Mucosa of stomach (tissue), 1 donor: ENCODE results near the gene RGMB.
"Not testable (repeated sequence)": the region's sequence is repeated elsewhere in the genome, so short reads cannot be mapped to it uniquely, and the experiment has no call there.

Source experiments
- H3K27me3 ChIP-seq: one replicate; pipeline ENCODE4 v1.7.0; 2013; ENCODE audit warnings: mild to moderate bottlenecking, low read length; ENCODE audit not compliant: control insufficient read depth, insufficient read depth
- H3K36me3 ChIP-seq: one replicate; pipeline ENCODE4 v1.7.0; 2013; ENCODE audit warnings: low read length; ENCODE audit not compliant: control insufficient read depth, insufficient read depth
- H3K4me1 ChIP-seq: one replicate; pipeline ENCODE4 v1.7.0; 2013; ENCODE audit warnings: mild to moderate bottlenecking, low read length; ENCODE audit not compliant: control insufficient read depth, insufficient read depth
- H3K4me3 ChIP-seq: one replicate; pipeline ENCODE4 v1.7.0; 2013; ENCODE audit warnings: low read length
- H3K9ac ChIP-seq: one replicate; pipeline ENCODE4 v1.7.0; 2013; ENCODE audit warnings: mild to moderate bottlenecking, low read length, moderate library complexity
- H3K9me3 ChIP-seq: one replicate; pipeline ENCODE4 v1.7.0; 2013; ENCODE audit warnings: mild to moderate bottlenecking, low read length, moderate library complexity; ENCODE audit not compliant: control insufficient read depth
- donor health status: Pancreatic carcinoma.

RGMB gene

GRCh38 chr5:98749046-98749445, 24.4 kb upstream of the RGMB start:
- Histone ChIP-seq H3K4me1 (no peaks in the 10 kb centered on the region), H3K9ac (no peak overlapping the region), H3K4me3 (no peak overlapping the region), H3K9me3 (no peaks in the 10 kb centered on the region), H3K27me3 (no peaks in the 10 kb centered on the region), H3K36me3 (no peaks in the 10 kb centered on the region)

- no peaks in the 10 kb centered on the region for H3K27me3 ChIP-seq
- no peak overlapping the region for H3K9ac ChIP-seq
- H3K4me3 ChIP-seq, result no peak overlapping the region
- no peaks in the 10 kb centered on the region for H3K9me3 ChIP-seq
- H3K36me3 ChIP-seq, result no peaks in the 10 kb centered on the region
- H3K4me1 ChIP-seq, result no peaks in the 10 kb centered on the region
Observed at GRCh38 chr5:98750693-98751092, 22.8 kb upstream of the RGMB start.

DNA sequence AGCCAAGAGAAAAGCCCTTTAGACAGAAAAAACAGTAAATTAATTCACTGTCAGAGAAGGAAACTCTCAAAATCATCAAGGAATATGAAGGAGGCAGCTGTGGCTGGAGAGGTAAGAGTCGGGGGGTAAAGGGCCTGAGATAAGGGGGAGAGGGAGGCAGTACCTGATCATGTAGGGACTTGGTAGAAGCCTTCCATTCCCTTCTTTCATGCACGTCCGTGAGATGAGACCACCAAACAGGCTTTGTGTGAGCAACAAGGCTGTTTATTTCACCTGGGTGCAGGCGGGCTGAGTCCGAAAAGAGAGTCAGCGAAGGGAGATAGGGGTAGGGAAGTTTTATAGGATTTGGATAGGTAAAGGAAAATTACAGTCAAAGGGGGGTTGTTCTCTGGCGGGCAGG, 21.1 kb upstream of the RGMB start:
- not testable (repeated sequence) for H3K9ac ChIP-seq, H3K4me1 ChIP-seq, H3K4me3 ChIP-seq, H3K36me3 ChIP-seq, H3K9me3 ChIP-seq, H3K27me3 ChIP-seq

- H3K4me1 ChIP-seq, H3K36me3 ChIP-seq, H3K9ac ChIP-seq, H3K27me3 ChIP-seq, H3K9me3 ChIP-seq, H3K4me3 ChIP-seq: not testable (repeated sequence)
Observed at GRCh38 chr5:98752801-98753200, 20.7 kb upstream of the RGMB start.

DNA sequence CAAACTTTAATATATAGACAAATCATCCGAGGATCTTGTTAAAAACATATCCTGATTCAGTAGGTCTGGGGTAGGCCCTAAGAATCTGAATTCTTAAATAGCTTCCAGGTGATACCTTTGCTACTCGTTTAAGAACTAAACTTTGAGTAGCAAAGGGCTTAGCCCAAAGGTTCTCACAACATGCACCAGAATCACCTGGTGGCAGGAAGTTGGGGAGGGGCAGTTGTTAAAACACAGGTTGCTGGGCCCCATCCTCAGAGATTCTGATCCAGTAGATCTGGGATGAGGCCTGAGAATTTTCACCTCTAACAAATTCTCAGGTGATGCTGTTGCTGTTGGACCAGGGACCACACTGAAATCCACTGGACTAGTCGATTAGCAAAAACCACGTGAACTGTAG, 20.0 kb upstream of the RGMB start:
- Histone ChIP-seq H3K9ac (no peak overlapping the region), H3K36me3 (no peaks in the 10 kb centered on the region), H3K27me3 (no peaks in the 10 kb centered on the region), H3K9me3 (no peaks in the 10 kb centered on the region), H3K4me3 (no peak overlapping the region), H3K4me1 (no peaks in the 10 kb centered on the region)

DNA sequence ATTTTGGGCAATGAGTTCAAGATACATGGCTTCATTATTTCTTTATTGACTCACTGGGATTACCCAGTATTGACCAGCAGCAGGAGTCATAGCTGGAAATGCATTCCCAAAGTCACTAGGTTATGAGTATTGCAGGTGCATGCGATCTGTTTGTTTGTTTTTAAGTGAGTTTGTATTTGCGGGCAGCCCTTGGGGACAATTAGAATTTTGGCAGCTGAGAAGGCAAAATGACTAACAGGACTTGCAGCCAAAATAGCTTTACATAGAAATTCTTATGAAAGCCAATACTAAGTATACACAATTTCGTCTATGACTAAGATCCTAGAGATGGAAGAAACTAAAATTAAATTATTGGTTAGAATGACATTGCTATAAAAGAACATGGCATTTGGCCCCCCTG, 18.1 kb upstream of the RGMB start:
- H3K9me3 ChIP-seq, result no peaks in the 10 kb centered on the region
- H3K9ac ChIP-seq, result no peak overlapping the region
- H3K4me1 ChIP-seq, result no peaks in the 10 kb centered on the region
- H3K27me3 ChIP-seq, result no peaks in the 10 kb centered on the region
- no peaks in the 10 kb centered on the region for H3K36me3 ChIP-seq
- H3K4me3 ChIP-seq, result no peak overlapping the region

DNA sequence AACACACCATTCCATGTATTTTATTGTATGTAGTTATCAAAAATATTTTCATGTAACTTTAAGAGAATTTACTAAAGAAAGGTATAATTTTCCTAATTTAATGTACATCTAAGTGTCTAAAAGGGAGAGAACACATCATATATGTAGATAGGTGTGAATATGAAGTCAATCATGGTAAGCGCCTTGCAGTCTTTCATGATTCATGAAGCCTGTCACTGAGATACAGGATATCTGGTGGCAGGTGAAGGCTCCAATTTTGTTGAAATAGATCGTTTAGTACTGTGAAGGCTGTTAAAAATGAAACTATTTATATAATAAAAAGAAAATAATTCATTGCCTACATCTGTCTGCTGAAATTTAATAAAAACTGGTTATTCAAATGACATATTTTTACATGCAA, 15.5 kb upstream of the RGMB start:
- Histone ChIP-seq H3K4me1 (no peaks in the 10 kb centered on the region), H3K9me3 (no peaks in the 10 kb centered on the region), H3K9ac (no peak overlapping the region), H3K36me3 (no peaks in the 10 kb centered on the region), H3K4me3 (no peak overlapping the region), H3K27me3 (no peaks in the 10 kb centered on the region)

- Histone ChIP-seq H3K36me3 (no peaks in the 10 kb centered on the region), H3K4me3 (no peak overlapping the region), H3K9ac (no peak overlapping the region), H3K27me3 (no peaks in the 10 kb centered on the region), H3K4me1 (no peaks in the 10 kb centered on the region), H3K9me3 (no peaks in the 10 kb centered on the region)
Observed at GRCh38 chr5:98763001-98763630, 10.3 kb upstream of the RGMB start.

GRCh38 chr5:98765815-98766214, 7.6 kb upstream of the RGMB start:
- Histone ChIP-seq H3K9me3 (no peaks in the 10 kb centered on the region), H3K36me3 (no peaks in the 10 kb centered on the region), H3K27me3 (no peaks in the 10 kb centered on the region), H3K4me3 (no peak overlapping the region), H3K9ac (no peak overlapping the region), H3K4me1 (no peaks in the 10 kb centered on the region)

DNA sequence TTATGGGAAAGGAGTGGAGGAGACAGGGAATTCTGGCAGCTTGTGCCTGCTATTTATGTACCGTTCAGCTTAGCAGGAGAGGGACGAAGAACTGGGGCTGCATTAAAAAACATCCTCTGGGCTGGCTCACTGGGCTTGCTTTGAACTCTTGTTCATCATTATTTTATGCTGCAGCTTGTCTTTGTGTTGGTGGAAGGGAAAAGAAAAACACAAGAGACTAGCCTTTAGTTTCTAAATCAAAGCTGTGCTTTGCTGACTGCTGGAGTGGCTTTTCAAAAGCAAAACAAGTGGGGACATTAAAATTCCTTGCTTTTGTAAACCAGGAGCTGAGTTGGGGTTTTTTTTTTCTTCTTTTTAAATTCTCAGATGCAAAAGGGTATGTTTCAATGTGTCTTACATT, 5.9 kb upstream of the RGMB start:
- Histone ChIP-seq H3K4me3 (no peak overlapping the region), H3K27me3 (no peaks in the 10 kb centered on the region), H3K9me3 (no peaks in the 10 kb centered on the region), H3K4me1 (peaks cover 7% of the 10 kb centered on the region), H3K36me3 (no peaks in the 10 kb centered on the region), H3K9ac (no peak overlapping the region)

DNA sequence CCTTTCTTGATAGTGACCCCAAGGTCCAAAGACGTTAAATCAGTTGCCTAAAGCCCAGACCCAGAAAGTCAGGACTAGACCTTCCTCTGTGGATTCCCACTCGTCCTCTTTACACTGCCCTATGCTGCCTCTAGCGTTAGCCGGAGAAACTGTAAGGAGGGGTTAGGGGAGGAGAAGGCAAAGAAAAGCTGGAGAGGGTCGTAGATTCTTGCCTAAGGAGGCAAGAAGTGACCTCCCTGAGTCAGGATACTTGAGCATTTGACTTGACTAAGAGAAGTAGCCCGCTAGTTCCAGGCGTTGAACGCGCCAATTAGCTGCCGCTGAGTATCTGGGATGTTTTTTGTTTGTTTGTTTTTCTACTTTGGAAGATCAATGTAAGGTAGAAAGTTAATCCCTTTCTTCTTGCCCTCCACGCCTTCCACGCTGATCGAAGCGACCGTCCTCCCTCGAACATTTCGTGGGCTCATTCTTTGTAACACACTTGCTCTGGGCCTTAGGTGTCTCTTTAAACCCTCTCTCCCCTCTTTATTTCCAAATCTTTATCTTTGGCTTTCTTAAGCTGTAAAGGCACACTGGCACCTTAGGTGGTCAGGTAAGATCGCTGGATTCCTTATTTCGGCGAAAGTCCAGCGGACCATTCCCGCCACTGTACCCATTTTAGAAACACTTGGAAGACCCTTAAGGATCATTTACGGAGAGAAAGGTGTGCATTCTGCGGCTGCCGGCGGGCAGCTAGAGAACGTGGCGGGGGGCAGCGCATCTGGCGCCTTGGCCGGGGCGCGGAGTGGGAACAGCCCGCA, 5.1 kb upstream of the RGMB start:
- Histone ChIP-seq H3K4me1 (peaks cover 9% of the 10 kb centered on the region), H3K4me3 (peak overlapping the region; percentile 89), H3K36me3 (no peaks in the 10 kb centered on the region), H3K9ac (peak overlapping the region; percentile 74), H3K27me3 (no peaks in the 10 kb centered on the region), H3K9me3 (no peaks in the 10 kb centered on the region)

- peaks cover 9% of the 10 kb centered on the region for H3K4me1 ChIP-seq
- H3K27me3 ChIP-seq, result no peaks in the 10 kb centered on the region
- H3K4me3 ChIP-seq, result peak overlapping the region; percentile 89
- H3K36me3 ChIP-seq, result no peaks in the 10 kb centered on the region
- peak overlapping the region; percentile 74 for H3K9ac ChIP-seq
- H3K9me3 ChIP-seq, result no peaks in the 10 kb centered on the region
Observed at GRCh38 chr5:98768960-98769209, 4.6 kb upstream of the RGMB start.
